Stimulated activated CD4-positive, alpha-beta T cell treated with anti-CD3 and anti-CD28 coated beads, Interleukin-1b, Interleukin-23, amount 100 ng/mL, for 4 hours (primary cell): ENCODE data around the gene CAPN9.
"Not testable (repeated sequence)": the region's sequence is repeated elsewhere in the genome, so short reads cannot be mapped to it uniquely, and the experiment has no call there.

Experiments
- DNase-seq, 2 donors: peaks; one replicate each; pipeline ENCODE4 v3.0.0-alpha.2; 2020; ENCODE audit warnings: low read depth in 2 of 2

The CAPN9 gene

GRCh38 chr1:230824551-230824918 lies 77.3 kb downstream of the CAPN9 start:
- no peak for DNase-seq

GRCh38 chr1:230824919-230825721 lies 77.9 kb downstream of the CAPN9 start:
- no peak for DNase-seq

DNA sequence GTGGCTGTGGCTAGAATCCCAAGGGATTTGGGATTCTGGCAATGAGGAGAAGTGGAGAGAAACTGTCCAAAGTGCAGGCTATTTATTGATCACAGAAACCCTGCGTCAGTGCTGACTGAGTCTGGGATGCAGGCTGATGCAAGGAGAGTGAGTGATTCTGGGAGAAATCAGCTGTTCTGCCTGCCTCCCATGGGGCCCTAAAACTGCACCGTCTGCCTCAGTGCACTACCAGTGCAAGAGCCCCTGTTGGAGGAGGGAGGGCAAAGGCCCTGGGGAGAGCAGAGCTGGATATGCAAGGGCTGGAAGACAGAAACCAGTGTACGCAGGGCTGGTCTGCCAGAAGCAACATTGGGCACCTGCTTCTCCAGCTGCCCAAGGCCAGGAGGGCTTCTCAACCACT lies 78.6 kb downstream of the CAPN9 start:
- DNase-seq, result no peak

DNA sequence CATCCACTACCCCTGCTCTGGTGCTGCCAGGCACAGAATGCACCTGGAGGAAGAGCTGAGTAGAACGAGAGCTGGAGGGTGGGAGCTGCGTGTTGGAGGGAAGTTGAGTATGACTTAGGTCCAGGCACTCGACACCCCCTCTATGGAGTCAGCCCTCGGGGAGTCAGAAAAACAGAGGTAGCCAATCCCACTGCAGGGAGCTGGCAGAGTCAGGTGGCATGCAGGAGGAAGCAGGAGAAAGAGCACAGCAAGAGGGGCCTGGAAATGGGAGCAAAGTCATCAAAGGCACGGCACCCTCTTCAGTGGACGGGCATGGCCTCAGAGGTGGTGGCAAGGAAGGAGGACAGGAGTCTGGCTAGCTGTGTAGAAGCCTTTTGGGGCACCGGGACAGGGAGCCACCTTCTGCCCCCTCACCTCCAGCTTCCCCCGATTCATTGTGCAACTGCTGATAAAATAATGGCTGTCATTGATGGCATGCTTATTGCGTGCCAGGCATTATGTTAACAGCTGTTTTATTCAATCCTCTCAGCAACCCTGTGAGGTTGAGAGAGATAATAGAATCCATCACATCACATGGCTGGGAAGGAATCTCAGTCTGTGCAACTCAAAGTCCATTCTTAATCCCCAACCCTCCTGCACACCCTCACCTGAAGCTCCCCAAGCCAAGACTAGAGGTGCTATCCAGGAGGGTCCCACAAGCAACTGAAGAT lies 79.1 kb downstream of the CAPN9 start:
- no peak for DNase-seq

GRCh38 chr1:230827081-230827681 lies 80.0 kb downstream of the CAPN9 start:
- DNase-seq, result no peak

GRCh38 chr1:230827801-230828200 lies 80.6 kb downstream of the CAPN9 start:
- DNase-seq, result no peak

DNA sequence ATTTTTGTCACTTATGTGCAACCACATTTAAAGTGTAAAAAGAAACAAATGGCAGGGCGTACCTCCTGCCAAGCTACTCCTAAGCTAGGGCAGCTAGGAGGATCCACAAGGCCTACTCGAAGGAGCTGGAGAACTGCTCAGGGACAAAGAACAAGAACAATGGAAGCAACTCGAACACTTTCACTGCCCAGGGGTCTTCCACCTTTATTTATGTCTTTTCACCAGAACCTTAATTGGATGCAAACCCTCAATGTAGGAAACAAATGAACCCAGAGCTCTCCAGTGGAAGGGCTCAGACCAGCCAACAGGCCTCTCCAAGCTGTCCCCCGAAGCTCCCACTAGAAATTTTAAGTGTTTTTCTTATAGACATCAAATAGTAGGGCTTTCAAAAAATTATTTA lies 81.2 kb downstream of the CAPN9 start:
- no peak for DNase-seq

DNA sequence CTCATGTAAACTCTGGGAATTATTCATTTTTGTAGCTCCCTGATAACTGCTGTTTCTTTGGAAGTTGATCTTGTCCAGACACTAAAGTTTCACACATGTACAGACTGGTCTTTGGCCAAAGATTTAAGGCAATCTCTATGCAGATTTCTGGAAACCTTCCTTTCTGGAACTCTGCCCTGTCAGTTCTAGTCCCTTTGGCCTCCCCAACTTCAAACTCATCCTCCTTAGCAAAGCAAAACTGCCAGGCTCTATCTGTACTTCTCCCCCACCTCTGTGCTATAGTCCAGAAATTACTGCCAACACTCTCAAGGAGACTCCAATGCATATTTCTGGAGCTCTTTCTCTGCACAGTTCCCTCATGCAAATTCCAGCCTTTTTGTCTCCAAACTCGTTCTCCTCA lies 84.6 kb downstream of the CAPN9 start:
- DNase-seq, result no peak

GRCh38 chr1:230832476-230832875 lies 85.3 kb downstream of the CAPN9 start:
- DNase-seq, result no peak

DNA sequence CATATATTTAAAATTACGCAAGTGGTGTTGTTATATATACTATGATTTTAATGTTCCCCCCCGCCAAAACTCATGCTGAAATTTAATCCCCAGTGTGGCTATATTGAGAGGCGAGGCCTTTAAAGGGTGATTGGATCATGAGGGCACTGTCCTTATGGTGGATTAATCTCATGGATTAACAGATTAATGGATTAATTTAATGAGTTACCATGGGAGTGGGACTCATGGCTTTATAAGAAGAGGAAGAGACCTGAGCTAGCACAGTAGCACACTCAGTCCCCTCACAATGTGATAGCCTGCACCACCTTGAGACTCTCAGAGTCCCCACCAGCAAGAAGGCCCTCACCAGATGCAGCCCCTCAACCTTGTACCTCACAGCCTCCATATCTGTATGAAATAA lies 86.3 kb downstream of the CAPN9 start:
- no peak for DNase-seq

DNA sequence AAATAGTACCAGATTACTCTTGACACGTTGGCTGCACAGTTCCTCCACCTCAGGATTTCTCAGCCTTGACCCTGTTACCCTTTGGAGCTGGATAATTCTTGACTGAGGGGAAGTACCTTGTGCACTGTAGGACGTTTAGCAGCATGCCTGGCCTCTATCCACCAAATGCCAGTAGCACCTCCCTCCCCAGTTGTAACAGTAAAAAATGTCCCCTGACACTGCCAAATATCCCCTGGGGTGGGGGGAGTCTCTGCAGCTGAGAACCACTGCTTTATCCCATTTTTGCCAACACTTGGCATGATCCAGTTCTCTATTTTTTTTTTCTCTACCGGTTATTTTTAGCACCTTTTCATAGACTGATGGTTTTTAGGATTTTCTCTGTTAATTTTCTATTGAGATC lies 87.1 kb downstream of the CAPN9 start:
- DNase-seq, result no peak

GRCh38 chr1:230836347-230836746 lies 89.2 kb downstream of the CAPN9 start:
- DNase-seq, result no peak

- no peak for DNase-seq
Observed at GRCh38 chr1:230836793-230837192, 89.6 kb downstream of the CAPN9 start.

- DNase-seq, result no peak
Observed at GRCh38 chr1:230839173-230839572, 92.0 kb downstream of the CAPN9 start.

GRCh38 chr1:230842801-230843200 lies 95.6 kb downstream of the CAPN9 start:
- DNase-seq, result no peak

DNA sequence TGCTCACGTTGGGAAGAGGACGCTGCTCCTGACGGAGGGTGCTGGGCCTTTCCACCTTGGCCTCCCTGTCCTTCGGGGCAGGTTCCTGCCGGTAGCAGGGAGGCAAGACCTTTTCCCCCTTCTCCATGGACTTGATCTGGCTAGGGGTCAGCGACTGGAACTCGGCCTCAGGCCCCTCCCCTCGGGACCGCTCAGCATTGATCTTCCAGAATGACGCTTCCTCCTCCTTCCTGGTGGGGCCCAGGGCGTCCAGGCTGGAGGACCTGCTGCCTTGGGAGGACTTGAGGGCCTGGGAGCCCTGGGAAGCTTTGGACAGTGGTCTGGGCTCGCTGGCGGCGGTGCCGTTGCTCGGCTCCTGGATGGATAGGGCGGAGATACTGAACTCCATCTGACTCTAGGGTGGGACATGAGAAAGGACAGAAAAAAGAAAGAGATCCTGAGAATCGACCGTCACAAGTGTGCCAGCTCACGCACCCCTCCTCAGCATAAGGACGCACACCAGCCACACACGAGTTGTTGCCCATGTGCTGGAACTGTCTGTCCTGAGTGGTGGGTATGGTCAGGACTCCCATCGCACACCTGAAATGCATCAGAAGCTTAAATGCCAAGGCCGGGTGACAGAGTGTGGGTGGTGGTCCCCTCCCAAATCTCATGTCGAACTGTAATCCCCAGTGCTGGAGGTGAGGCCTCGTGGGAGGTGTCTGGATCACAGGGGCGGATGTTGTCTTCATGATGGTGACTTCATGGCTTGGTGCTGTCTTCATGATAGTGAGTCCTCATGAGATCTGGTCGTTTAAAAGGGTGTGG lies 96.5 kb downstream of the CAPN9 start:
- DNase-seq, result no peak

DNA sequence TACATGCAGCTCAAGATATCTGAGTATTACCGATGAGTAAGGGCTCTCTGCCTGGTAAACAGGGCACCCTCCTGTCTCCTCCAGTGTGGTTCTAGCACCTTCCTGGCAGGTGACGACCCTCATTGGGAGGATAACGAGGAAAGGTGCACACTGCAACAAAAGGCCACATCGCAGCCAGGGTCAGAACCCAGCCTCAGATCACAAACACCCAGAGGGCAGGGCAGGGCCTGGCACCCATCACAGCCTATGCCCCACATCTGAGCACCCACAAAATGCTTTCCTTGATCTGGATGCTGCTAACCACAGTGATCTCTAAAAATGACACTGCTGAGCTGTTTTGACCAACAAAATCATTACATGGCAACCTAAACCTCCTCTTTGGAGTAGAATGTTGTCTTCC lies 97.4 kb downstream of the CAPN9 start:
- no peak for DNase-seq

DNA sequence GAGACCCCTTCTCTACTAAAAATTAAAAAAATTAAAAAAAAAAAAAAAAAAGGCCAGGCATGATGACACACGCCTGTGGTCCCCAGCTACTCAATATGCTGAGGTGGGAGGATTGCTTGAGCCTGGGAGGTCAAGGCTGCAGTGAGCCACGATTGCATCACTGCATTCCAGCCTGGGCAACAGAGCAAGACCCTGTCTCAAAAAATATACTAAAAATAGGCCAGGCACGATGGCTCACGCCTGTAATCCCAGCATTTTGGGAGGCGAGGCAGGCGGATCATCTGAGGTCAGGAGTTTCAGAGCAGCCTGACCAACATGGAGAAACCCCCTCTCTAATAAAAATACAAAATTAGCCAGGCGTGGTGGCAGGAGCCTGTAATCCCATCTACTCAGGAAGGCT lies 98.0 kb downstream of the CAPN9 start:
- not testable (repeated sequence) for DNase-seq

DNA sequence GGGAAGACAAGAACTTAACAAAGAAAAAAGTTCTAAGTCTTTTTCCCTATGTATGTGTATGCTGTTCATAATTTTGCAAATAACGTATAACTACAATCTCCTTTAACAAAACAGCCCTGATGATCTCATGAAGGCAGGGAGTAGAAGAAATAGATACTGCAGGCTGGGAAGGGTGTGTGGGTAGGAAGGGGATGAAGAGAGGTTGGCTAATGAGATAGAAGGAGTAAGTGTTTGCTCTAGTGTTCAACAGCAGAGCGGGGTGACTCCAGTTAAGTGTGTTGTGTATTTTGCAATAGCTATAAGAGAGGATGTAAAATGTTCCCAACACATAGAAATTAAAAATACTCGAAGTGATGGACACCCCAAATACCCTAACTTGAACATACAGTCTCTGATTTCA lies 101.0 kb downstream of the CAPN9 start:
- DNase-seq, result no peak

DNA sequence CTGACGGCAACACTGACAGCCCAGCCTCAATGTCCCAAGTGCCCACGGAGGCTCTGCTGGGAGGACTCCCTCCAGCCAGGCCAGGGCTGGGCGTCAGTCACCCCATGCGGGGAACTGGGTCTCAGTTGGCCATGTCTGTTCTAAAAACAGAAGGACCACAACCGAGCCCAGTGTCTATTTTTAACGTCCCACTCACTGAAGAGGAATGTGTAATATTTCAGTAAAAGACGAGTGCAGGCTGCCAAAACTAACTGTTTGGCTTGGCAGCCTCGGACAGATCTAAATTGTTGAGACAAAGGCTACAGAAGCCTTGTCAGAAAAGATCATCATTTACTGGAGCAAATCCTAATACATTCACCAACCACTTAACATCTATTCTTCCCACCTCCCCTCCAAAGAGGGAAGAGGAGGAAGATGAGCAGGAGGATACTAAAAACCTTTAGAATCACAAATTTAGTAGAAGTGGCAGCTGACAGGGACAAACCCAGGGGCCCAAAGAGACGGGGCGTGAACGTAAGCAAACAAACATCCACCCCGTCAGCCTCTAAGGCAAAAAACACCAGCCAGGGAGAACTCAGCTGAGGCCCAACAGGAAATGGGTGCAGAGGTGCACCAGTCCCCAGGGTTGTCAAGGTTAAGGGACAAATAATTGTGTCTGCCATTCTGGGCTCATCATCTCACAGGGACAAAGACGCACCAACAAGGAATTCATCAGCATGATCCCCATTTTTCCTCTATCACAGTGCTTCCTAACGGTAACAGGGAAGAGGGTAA lies 102.5 kb downstream of the CAPN9 start:
- no peak for DNase-seq

- DNase-seq, result no peak
Observed at GRCh38 chr1:230850547-230850946, 103.4 kb downstream of the CAPN9 start.
